ENCODE results near the gene PICALM.

- TF ChIP-seq CTCF (IDR thresholded peaks at IDR 0.05): no peak
- no peak for TF ChIP-seq POLR2AphosphoS5 (IDR thresholded peaks at IDR 0.05)
- no peak for TF ChIP-seq EP300 (IDR thresholded peaks at IDR 0.05; ENCODE audit: low read depth)
- no peak for TF ChIP-seq POLR2A (IDR thresholded peaks at IDR 0.05)
These were observed 121.2 kb downstream of the PICALM start for GRCh38 chr11:85947431-85948272.
